CD4-positive, alpha-beta T cell (primary cell): ENCODE data around the gene COLGALT1. TPM values are rescaled to one million over a fixed set of nuclear protein-coding genes. Genes with fewer than 3 reads are reported as not detected.

ENCODE experiments used
- ATAC-seq: fragments of 200-7000 bp; cut with Tn5 transposase; one replicate; pipeline ENCODE4 v1.10.0; 2022; ENCODE audit warnings: mild to moderate bottlenecking; ENCODE audit not compliant: poor library complexity
- CTCF ChIA-PET: fragments of 350-600 bp; sonication (Branson Sonifier 250); formaldehyde crosslinking; loops from one replicate; lab custom pipeline; 2021; ENCODE audit warnings: antibody characterized with exemption, inconsistent platforms; lab: Charles Lee
- POLR2A ChIA-PET: fragments of 350-600 bp; sonication (Branson Sonifier 250); formaldehyde crosslinking; loops from one replicate; lab custom pipeline; 2021; ENCODE audit warnings: antibody characterized with exemption, inconsistent platforms; lab: Charles Lee
- DNase-seq, 14 experiments: peaks; one replicate each; pipeline ENCODE4 v3.0.0-alpha.2; 2013 to 2020; ENCODE audit warnings: mixed read lengths in 2 of 14
- H3K27ac ChIP-seq, 2 donors: one replicate each; pipeline versions ENCODE4 v1.5.1 to v1.7.0; 2013; ENCODE audit warnings: low read length in 2 of 2, low read depth in 1 of 2, mild to moderate bottlenecking in 1 of 2
- H3K27me3 ChIP-seq, 2 experiments: 1 replicate in 1 of 2; 2 replicates in 1 of 2; pipeline versions ENCODE4 v1.6.1 to v1.7.0; 2013; ENCODE audit warnings: low read length in 2 of 2, control low read depth in 1 of 2, mild to moderate bottlenecking in 1 of 2, moderate library complexity in 1 of 2; ENCODE audit not compliant: insufficient read depth in 2 of 2, control insufficient read depth in 1 of 2
- H3K36me3 ChIP-seq: one replicate; pipeline ENCODE4 v1.6.1; 2013; ENCODE audit warnings: low read length, control low read depth; ENCODE audit not compliant: insufficient read depth
- H3K4me1 ChIP-seq: one replicate; pipeline ENCODE4 v1.6.1; 2013; ENCODE audit warnings: low read length, control low read depth; ENCODE audit not compliant: insufficient read depth
- H3K4me3 ChIP-seq: one replicate; pipeline ENCODE4 v1.5.1; 2013; ENCODE audit warnings: mild to moderate bottlenecking, low read length, moderate library complexity
- H3K9me3 ChIP-seq, 2 experiments: 1 replicate in 1 of 2; 2 replicates in 1 of 2; pipeline versions ENCODE4 v1.6.1 to v1.7.0; 2013; ENCODE audit warnings: low read length in 2 of 2, mild to moderate bottlenecking in 2 of 2, control low read depth in 1 of 2, moderate library complexity in 1 of 2; ENCODE audit not compliant: control insufficient read depth in 1 of 2, insufficient read depth in 1 of 2
- H3K27ac Mint-ChIP-seq: one replicate; pipeline ENCODE4 v1.8.0; 2020; ENCODE audit warnings: mixed read lengths
- H3K27me3 Mint-ChIP-seq: one replicate; pipeline ENCODE4 v1.8.0; 2021; ENCODE audit warnings: mixed read lengths
- H3K36me3 Mint-ChIP-seq: one replicate; pipeline ENCODE4 v1.8.0; 2021; ENCODE audit warnings: low read depth, mixed read lengths
- H3K4me1 Mint-ChIP-seq: one replicate; pipeline ENCODE4 v1.8.0; 2021; ENCODE audit warnings: low read depth, mixed read lengths
- H3K4me3 Mint-ChIP-seq: one replicate; pipeline ENCODE4 v1.8.0; 2020; ENCODE audit warnings: mild to moderate bottlenecking, mixed read lengths
- H3K9me3 Mint-ChIP-seq: one replicate; pipeline ENCODE4 v1.8.0; 2020; ENCODE audit warnings: mixed read lengths
- CTCF ChIP-seq: fragments of 200-600 bp; IDR thresholded peaks from one replicate; pipeline ENCODE4 v1.8.0; 2022; ENCODE audit warnings: antibody characterized with exemption, mild to moderate bottlenecking
- intact Hi-C, 2 experiments: fragments of 100-400 bp; cut with DNase I in 1 of 2; cut with micrococcal nuclease in 1 of 2; formaldehyde crosslinking; loops; one replicate each; pipeline versions ENCODE4 v1.15.1 to v1.9.0; 2023 to 2025; cut with DNase I, micrococcal nuclease
- total RNA-seq, 174 experiments: library from RNA in 2 of 174; stranded (reverse) in 2 of 174; gene quantifications; one replicate each; pipeline ENCODE4 v1.2.3 and lab custom pipeline; 2021 to 2026

COLGALT1 gene
- total RNA-seq, 2 experiments from 2014 or later: 30.3 to 30.6 TPM

- Histone ChIP-seq H3K9me3 (no peaks in the 10 kb centered on the region), H3K4me1 (peaks cover 24% of the 10 kb centered on the region), H3K4me3 (no peak overlapping the region), H3K27me3 (no peaks in the 10 kb centered on the region), H3K27ac (no peak overlapping the region), H3K36me3 (peaks cover 28% of the 10 kb centered on the region)
- Mint-ChIP-seq H3K27me3 (no peaks in the 10 kb centered on the region), H3K4me3 (no peak overlapping the region), H3K27ac (no peak overlapping the region), H3K36me3 (peaks cover 28% of the 10 kb centered on the region), H3K9me3 (no peaks in the 10 kb centered on the region), H3K4me1 (peaks cover 21% of the 10 kb centered on the region)
- DNase-seq: peak in 1 of 14 experiments; percentile 41
- ChIA-PET CTCF (interaction anchor here (2.5 kb wide), 1 partner anchor 16 kb away, joined by 8 read pairs; no protein-coding TSS in a partner anchor), POLR2A (no interaction called here)
- no peak for ATAC-seq
- TF ChIP-seq CTCF: no peak
- intact Hi-C loops: loop anchor here (5.0 to 10.0 kb wide), 5 partner anchors 45 to 1850 kb away; partner anchors contain the start of genes GATAD2A (in 1 of the 2), MAP1S (in 1 of the 2) and PGLS (in 1 of the 2)
Measured at GRCh38 chr19:17557466-17557865, 2.0 kb downstream of the COLGALT1 start.

- peaks cover 40% of the 10 kb centered on the region for H3K36me3 Mint-ChIP-seq
- CTCF ChIA-PET: no interaction called here
- H3K9me3 Mint-ChIP-seq: no peaks in the 10 kb centered on the region
- Histone ChIP-seq H3K27ac (no peak overlapping the region), H3K9me3 (no peaks in the 10 kb centered on the region), H3K36me3 (peaks cover 38% of the 10 kb centered on the region), H3K27me3 (no peaks in the 10 kb centered on the region), H3K4me3 (no peak overlapping the region), H3K4me1 (peaks cover 18% of the 10 kb centered on the region)
- DNase-seq: peak in 2 of 14 experiments; percentile 44 to 64
- H3K4me3 Mint-ChIP-seq: peak overlapping the region; percentile 76
- peaks cover 17% of the 10 kb centered on the region for H3K4me1 Mint-ChIP-seq
- H3K27me3 Mint-ChIP-seq: no peaks in the 10 kb centered on the region
- POLR2A ChIA-PET: no interaction called here
- intact Hi-C loops: no loop called here
- no peak for TF ChIP-seq CTCF
- H3K27ac Mint-ChIP-seq: no peak overlapping the region
- no peak for ATAC-seq
Measured at GRCh38 chr19:17560205-17560595, 4.8 kb downstream of the COLGALT1 start.

- Histone ChIP-seq H3K9me3 (no peaks in the 10 kb centered on the region), H3K4me3 (no peak overlapping the region), H3K36me3 (peaks cover 56% of the 10 kb centered on the region), H3K27ac (no peak overlapping the region), H3K27me3 (no peaks in the 10 kb centered on the region), H3K4me1 (peaks cover 4% of the 10 kb centered on the region)
- TF ChIP-seq CTCF: no peak
- H3K27ac Mint-ChIP-seq: no peak overlapping the region
- ChIA-PET POLR2A (no interaction called here), CTCF (no interaction called here)
- intact Hi-C loops: no loop called here
- ATAC-seq: no peak
- H3K36me3 Mint-ChIP-seq: peaks cover 56% of the 10 kb centered on the region
- DNase-seq: no peak
- peaks cover 5% of the 10 kb centered on the region for H3K4me1 Mint-ChIP-seq
- no peaks in the 10 kb centered on the region for H3K27me3 Mint-ChIP-seq
- H3K9me3 Mint-ChIP-seq: no peaks in the 10 kb centered on the region
- no peak overlapping the region for H3K4me3 Mint-ChIP-seq
Measured at GRCh38 chr19:17562097-17562496, 6.6 kb downstream of the COLGALT1 start.
